Stimulated activated CD8-positive, alpha-beta memory T cell treated with anti-CD3 and anti-CD28 coated beads, Interleukin-7, amount 100 ng/mL, for 4 hours (primary cell): Measurements from ENCODE around the gene FAM72B.
"Not testable (repeated sequence)": the region's sequence is repeated elsewhere in the genome, so short reads cannot be mapped to it uniquely, and the experiment has no call there.

ENCODE experiments used
- DNase-seq, 2 donors: peaks; one replicate each; pipeline ENCODE4 v3.0.0-alpha.2; 2020; ENCODE audit warnings: low read depth in 2 of 2

Gene FAM72B

GRCh38 chr1:121200232-121200631, 16.1 kb upstream of the FAM72B start:
- not testable (repeated sequence) for DNase-seq

GRCh38 chr1:121199763-121200162, 15.6 kb upstream of the FAM72B start:
- not testable (repeated sequence) for DNase-seq

GRCh38 chr1:121197095-121197882, 13.1 kb upstream of the FAM72B start:
- not testable (repeated sequence) for DNase-seq

- not testable (repeated sequence) for DNase-seq
Observed at GRCh38 chr1:121192512-121192911, 8.4 kb upstream of the FAM72B start.

GRCh38 chr1:121187914-121188313, 3.8 kb upstream of the FAM72B start:
- DNase-seq = not testable (repeated sequence)

- DNase-seq = not testable (repeated sequence)
Observed at GRCh38 chr1:121186191-121186590, 2.1 kb upstream of the FAM72B start.

- not testable (repeated sequence) for DNase-seq
Observed at GRCh38 chr1:121185140-121185708, 1.1 kb upstream of the FAM72B start.

- not testable (repeated sequence) for DNase-seq
Observed at GRCh38 chr1:121183867-121184266, 273 bp downstream of the FAM72B start.

- DNase-seq = not testable (repeated sequence)
Observed at GRCh38 chr1:121178197-121178596, 5.9 kb downstream of the FAM72B start.

GRCh38 chr1:121176649-121177048, 7.5 kb downstream of the FAM72B start:
- DNase-seq = not testable (repeated sequence)

GRCh38 chr1:121168152-121168668, 15.9 kb downstream of the FAM72B start:
- not testable (repeated sequence) for DNase-seq

GRCh38 chr1:121167225-121167738, 16.9 kb downstream of the FAM72B start:
- DNase-seq = not testable (repeated sequence)

GRCh38 chr1:121165296-121165695, 18.8 kb downstream of the FAM72B start:
- not testable (repeated sequence) for DNase-seq

- not testable (repeated sequence) for DNase-seq
Observed at GRCh38 chr1:121163850-121164757, 20.0 kb downstream of the FAM72B start.

- not testable (repeated sequence) for DNase-seq
Observed at GRCh38 chr1:121161199-121161901, 22.8 kb downstream of the FAM72B start.

GRCh38 chr1:121160118-121160517, 24.0 kb downstream of the FAM72B start:
- DNase-seq = not testable (repeated sequence)

GRCh38 chr1:121157609-121158008, 26.5 kb downstream of the FAM72B start:
- not testable (repeated sequence) for DNase-seq

GRCh38 chr1:121156958-121157603, 27.1 kb downstream of the FAM72B start:
- not testable (repeated sequence) for DNase-seq

- not testable (repeated sequence) for DNase-seq
Observed at GRCh38 chr1:121155671-121156358, 28.3 kb downstream of the FAM72B start.

- DNase-seq = not testable (repeated sequence)
Observed at GRCh38 chr1:121154811-121155210, 29.3 kb downstream of the FAM72B start.
